ENCODE data around the gene FKBP11. TPM values are rescaled to one million over a fixed set of nuclear protein-coding genes. Genes with fewer than 3 reads are reported as not detected.

FKBP11 gene
- 10 to 100 TPM; 10.9 to 15.0 (median 12.2) TPM for polyA plus RNA-seq (ENCODE audit: insufficient read length in 3 of 3)

- no peak for DNase-seq (ENCODE audit: low read depth in 3 of 3, low spot score in 2 of 3)
Observed at GRCh38 chr12:48925304-48926011, at the start of gene FKBP11. Gene FKBP11, minus strand, starts transcription at chr12:48925492. Its CDS starts 64 bp downstream, at chr12:48925428.

- no peak for DNase-seq (ENCODE audit: low read depth in 3 of 3, low spot score in 2 of 3)
Observed at GRCh38 chr12:48973941-48974673, 48.8 kb upstream of the FKBP11 start.

- no peak for DNase-seq (ENCODE audit: low read depth in 3 of 3, low spot score in 2 of 3)
Observed at GRCh38 chr12:48973531-48973930, 48.2 kb upstream of the FKBP11 start.

GRCh38 chr12:48972952-48973483 is 47.7 kb upstream of the FKBP11 start:
- DNase-seq (ENCODE audit: low read depth in 3 of 3, low spot score in 2 of 3) = no peak

- DNase-seq (ENCODE audit: low read depth in 3 of 3, low spot score in 2 of 3) = no peak
Observed at GRCh38 chr12:48972213-48972951, 47.1 kb upstream of the FKBP11 start.

- DNase-seq (ENCODE audit: low read depth in 3 of 3, low spot score in 2 of 3) = no peak
Observed at GRCh38 chr12:48970702-48971334, 45.5 kb upstream of the FKBP11 start.

GRCh38 chr12:48969833-48970701 is 44.8 kb upstream of the FKBP11 start:
- no peak for DNase-seq (ENCODE audit: low read depth in 3 of 3, low spot score in 2 of 3)

- no peak for DNase-seq (ENCODE audit: low read depth in 3 of 3, low spot score in 2 of 3)
Observed at GRCh38 chr12:48969160-48969771, 44.0 kb upstream of the FKBP11 start.

- no peak for DNase-seq (ENCODE audit: low read depth in 3 of 3, low spot score in 2 of 3)
Observed at GRCh38 chr12:48968467-48968866, 43.2 kb upstream of the FKBP11 start.

- no peak for DNase-seq (ENCODE audit: low read depth in 3 of 3, low spot score in 2 of 3)
Observed at GRCh38 chr12:48967991-48968390, 42.7 kb upstream of the FKBP11 start.

- DNase-seq (ENCODE audit: low read depth in 3 of 3, low spot score in 2 of 3) = no peak
Observed at GRCh38 chr12:48966177-48966895, 41.0 kb upstream of the FKBP11 start.

GRCh38 chr12:48965298-48965838 is 40.1 kb upstream of the FKBP11 start:
- no peak for DNase-seq (ENCODE audit: low read depth in 3 of 3, low spot score in 2 of 3)

- no peak for DNase-seq (ENCODE audit: low read depth in 3 of 3, low spot score in 2 of 3)
Observed at GRCh38 chr12:48961801-48962200, 36.5 kb upstream of the FKBP11 start.

- DNase-seq (ENCODE audit: low read depth in 3 of 3, low spot score in 2 of 3) = no peak
Observed at GRCh38 chr12:48961331-48961730, 36.0 kb upstream of the FKBP11 start.

GRCh38 chr12:48960834-48961233 is 35.5 kb upstream of the FKBP11 start:
- DNase-seq (ENCODE audit: low read depth in 3 of 3, low spot score in 2 of 3) = no peak

GRCh38 chr12:48958049-48958388 is 32.7 kb upstream of the FKBP11 start:
- DNase-seq (ENCODE audit: low read depth in 3 of 3, low spot score in 2 of 3) = no peak

- DNase-seq (ENCODE audit: low read depth in 3 of 3, low spot score in 2 of 3) = peak; percentile 85 to 92 (median 86)
Observed at GRCh38 chr12:48957141-48958048, 32.1 kb upstream of the FKBP11 start, which contains the start of gene ARF3. Gene ARF3, minus strand, starts transcription at chr12:48957487. Its CDS starts 16,392 bp downstream, at chr12:48941095.
